Measurements from ENCODE around the gene RAP1GAP2.

The RAP1GAP2 gene

GRCh38 chr17:2906901-2907300 is 110.7 kb downstream of the RAP1GAP2 start:
- peak in 1 of 2 donors; percentile 40 for DNase-seq (ENCODE audit: extremely low read depth in 1 of 2, low read depth in 1 of 2)

- no peak for DNase-seq (ENCODE audit: extremely low read depth in 1 of 2, low read depth in 1 of 2)
Measured at GRCh38 chr17:2909175-2909845, 113.1 kb downstream of the RAP1GAP2 start.

- no peak for DNase-seq (ENCODE audit: extremely low read depth in 1 of 2, low read depth in 1 of 2)
Measured at GRCh38 chr17:2909846-2910234, 113.6 kb downstream of the RAP1GAP2 start.

GRCh38 chr17:2911035-2911754 is 115.0 kb downstream of the RAP1GAP2 start:
- DNase-seq (ENCODE audit: extremely low read depth in 1 of 2, low read depth in 1 of 2): no peak

- DNase-seq (ENCODE audit: extremely low read depth in 1 of 2, low read depth in 1 of 2): no peak
Measured at GRCh38 chr17:2911755-2912111, 115.5 kb downstream of the RAP1GAP2 start.

DNA sequence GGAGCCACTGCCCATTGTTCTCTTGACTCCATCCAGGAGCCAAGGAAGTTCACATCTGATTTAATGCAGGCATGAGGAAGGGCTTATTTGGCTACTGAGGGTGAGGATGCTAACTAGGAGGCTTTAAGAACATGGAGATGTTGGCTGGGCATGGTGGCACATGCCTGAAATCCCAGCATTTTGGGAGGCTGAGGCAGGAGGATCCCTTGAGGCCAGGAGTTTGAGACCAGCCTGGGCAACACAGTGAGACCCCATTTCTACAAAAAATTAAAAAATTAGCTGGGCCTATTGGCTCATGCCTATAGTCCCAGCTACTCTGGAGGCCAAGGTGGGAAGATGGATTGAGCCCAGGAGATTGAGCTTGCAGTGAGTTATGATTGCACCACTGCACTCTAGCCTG is 116.5 kb downstream of the RAP1GAP2 start:
- no peak for DNase-seq (ENCODE audit: extremely low read depth in 1 of 2, low read depth in 1 of 2)

DNA sequence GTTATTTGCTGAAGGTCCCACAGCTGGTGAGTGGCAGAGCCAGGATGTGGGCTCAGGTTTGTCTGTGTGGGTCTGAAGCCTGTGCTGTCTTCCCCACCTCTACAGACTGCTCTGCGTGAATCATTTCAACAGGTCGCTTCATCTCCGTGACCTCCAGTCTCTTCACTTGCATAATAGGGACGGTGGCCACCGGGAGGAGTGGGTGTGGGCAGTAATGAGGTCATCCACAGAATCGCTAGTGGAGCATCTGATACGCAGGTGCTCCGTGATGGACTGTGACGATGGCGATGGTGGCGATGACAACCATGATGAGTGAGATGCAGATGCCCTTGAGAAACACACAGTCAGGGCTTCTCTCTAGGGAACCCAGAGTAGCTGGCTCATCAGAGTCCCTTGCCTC is 120.2 kb downstream of the RAP1GAP2 start:
- no peak for DNase-seq (ENCODE audit: extremely low read depth in 1 of 2, low read depth in 1 of 2)

DNA sequence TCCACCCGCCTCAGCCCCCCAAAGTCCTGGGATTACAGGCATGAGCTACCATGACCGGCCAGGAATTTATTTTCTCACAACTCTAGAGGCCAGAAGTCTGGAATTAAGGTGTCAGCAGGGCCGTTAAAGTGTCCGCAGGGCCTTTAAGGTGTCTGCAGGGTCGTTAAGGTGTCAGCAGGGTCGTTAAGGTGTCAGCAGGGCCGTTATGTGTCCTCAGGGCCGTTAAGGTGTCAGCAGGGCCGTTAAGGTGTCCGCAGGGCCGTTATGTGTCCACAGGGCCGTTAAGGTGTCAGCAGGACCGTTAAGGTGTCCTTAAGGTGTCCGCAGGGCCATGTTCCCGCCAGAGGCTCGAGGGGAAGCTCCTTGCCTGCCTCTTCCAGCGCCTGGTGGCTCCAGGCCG is 125.2 kb downstream of the RAP1GAP2 start:
- DNase-seq (ENCODE audit: extremely low read depth in 1 of 2, low read depth in 1 of 2): no peak

GRCh38 chr17:2924211-2924610 is 128.0 kb downstream of the RAP1GAP2 start:
- DNase-seq (ENCODE audit: extremely low read depth in 1 of 2, low read depth in 1 of 2): no peak

GRCh38 chr17:2925011-2925410 is 128.8 kb downstream of the RAP1GAP2 start:
- no peak for DNase-seq (ENCODE audit: extremely low read depth in 1 of 2, low read depth in 1 of 2)

DNA sequence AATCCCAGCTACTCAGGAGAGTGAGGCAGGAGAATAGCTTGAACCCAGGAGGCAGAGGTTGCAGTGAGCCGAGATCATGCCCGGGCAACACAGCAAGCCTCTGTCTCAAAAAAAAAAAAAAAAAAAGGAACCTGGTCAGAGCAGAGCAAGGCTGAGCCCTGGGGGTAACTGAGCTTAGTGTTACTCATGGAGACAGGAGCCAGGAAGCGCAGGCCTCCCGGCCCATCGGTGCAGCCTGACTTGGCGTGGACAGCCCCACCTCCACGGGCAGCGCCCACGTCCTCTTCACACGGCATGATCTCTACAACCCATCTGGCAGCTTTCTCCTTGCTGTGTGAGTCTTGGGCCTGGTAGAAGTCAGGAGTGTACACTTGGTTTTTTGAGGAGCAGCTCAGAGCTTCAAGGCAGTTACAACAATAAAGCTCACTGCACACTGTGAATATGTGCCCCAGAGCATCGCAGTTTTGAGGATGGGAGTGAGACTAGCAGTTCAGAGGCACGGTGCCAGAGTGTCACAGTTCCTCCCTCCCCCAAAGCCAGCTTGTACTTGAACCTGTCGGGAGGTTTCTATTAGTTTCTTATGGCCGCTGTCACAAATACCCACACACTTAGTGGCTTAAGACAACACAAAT is 129.9 kb downstream of the RAP1GAP2 start:
- DNase-seq (ENCODE audit: extremely low read depth in 1 of 2, low read depth in 1 of 2): no peak

- no peak for DNase-seq (ENCODE audit: extremely low read depth in 1 of 2, low read depth in 1 of 2)
Measured at GRCh38 chr17:2928294-2928890, 132.2 kb downstream of the RAP1GAP2 start.

- peak in 1 of 2 donors; percentile 8 for DNase-seq (ENCODE audit: extremely low read depth in 1 of 2, low read depth in 1 of 2)
Measured at GRCh38 chr17:2929881-2930533, 133.8 kb downstream of the RAP1GAP2 start.

GRCh38 chr17:2931876-2932275 is 135.6 kb downstream of the RAP1GAP2 start:
- DNase-seq (ENCODE audit: extremely low read depth in 1 of 2, low read depth in 1 of 2): no peak

- no peak for DNase-seq (ENCODE audit: extremely low read depth in 1 of 2, low read depth in 1 of 2)
Measured at GRCh38 chr17:2932946-2933345, 136.7 kb downstream of the RAP1GAP2 start.

- DNase-seq (ENCODE audit: extremely low read depth in 1 of 2, low read depth in 1 of 2): no peak
Measured at GRCh38 chr17:2933606-2934005, 137.4 kb downstream of the RAP1GAP2 start.

- no peak for DNase-seq (ENCODE audit: extremely low read depth in 1 of 2, low read depth in 1 of 2)
Measured at GRCh38 chr17:2935632-2936031, 139.4 kb downstream of the RAP1GAP2 start.

DNA sequence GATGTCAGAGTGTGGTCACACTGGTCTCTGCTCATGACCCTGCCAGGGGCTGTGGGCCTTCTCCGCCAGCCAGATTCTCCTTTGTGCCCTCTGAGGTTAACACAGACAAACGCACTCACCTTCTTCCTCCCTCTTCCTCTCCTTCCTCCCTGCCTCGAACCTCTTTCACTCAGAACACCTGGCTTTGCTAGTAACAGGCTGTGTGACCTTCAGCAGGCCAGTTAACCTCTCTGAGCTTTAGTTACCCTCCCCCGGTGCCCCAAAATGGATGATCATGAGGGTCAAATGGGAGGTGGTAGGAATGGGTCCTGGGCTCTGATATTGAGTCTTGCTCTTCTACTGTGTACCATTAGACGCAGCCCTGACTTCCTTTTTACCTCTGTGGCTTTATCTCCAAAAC is 140.1 kb downstream of the RAP1GAP2 start:
- no peak for DNase-seq (ENCODE audit: extremely low read depth in 1 of 2, low read depth in 1 of 2)

- no peak for DNase-seq (ENCODE audit: extremely low read depth in 1 of 2, low read depth in 1 of 2)
Measured at GRCh38 chr17:2936771-2937321, 140.6 kb downstream of the RAP1GAP2 start.

GRCh38 chr17:2937331-2938003 is 141.2 kb downstream of the RAP1GAP2 start:
- no peak for DNase-seq (ENCODE audit: extremely low read depth in 1 of 2, low read depth in 1 of 2)

All from stimulated activated CD8-positive, alpha-beta memory T cell treated with anti-CD3 and anti-CD28 coated beads, Interleukin-7, amount 100 ng/mL, for 48 hours (primary cell).